ENCODE data around the gene CDX1. TPM values are rescaled to one million over a fixed set of nuclear protein-coding genes. Genes with fewer than 3 reads are reported as not detected.

The CDX1 gene
- total and polyA plus RNA-seq, 2 of the 8 experiments (the other 6 are each of a cell fraction or from before 2014, with no cell fraction given), result not detected

DNA sequence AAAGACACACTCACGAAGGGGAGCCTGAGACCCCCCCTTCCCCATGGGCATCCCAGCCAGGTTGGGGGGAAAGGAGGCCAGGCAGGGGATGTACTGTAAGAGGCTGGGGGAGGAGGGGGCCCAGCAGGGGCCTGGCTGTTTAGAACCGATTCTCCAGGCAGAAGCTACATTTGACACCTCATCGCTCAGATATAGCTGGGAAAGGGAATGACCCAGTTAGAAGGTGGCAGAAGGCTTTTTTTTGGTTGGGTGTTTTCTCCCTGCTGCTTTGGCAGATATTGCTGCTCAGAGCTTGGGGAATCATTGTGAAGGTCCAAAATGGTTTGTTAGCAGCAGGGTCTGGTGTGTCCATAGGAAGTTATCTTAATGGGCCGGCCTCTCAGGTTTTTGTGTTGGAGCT lies 6.0 kb downstream of the CDX1 start:
- no peak overlapping the region for H3K18ac ChIP-seq (ENCODE audit: extremely low read depth, low read length)
- no peak overlapping the region for H3K23ac ChIP-seq (ENCODE audit: insufficient read length)
- H4K5ac ChIP-seq (ENCODE audit: insufficient read length, low read depth, low read length), result no peak overlapping the region
- H3K27me3 ChIP-seq (replicated peaks in 1 of 4; ENCODE audit: control insufficient read depth in 3 of 4, extremely low read depth in 1 of 4, insufficient read depth in 3 of 4, low read length in 3 of 4), result peaks cover 27 to 48% (median 42%) of the 10 kb centered on the region in 4 experiments
- H3K14ac ChIP-seq (ENCODE audit: insufficient read length), result no peak overlapping the region
- no peaks in the 10 kb centered on the region for H3K9me3 ChIP-seq (ENCODE audit: insufficient read depth in 2 of 2, low read depth in 1 of 2, low read length in 1 of 2)
- no peak overlapping the region for H2BK20ac ChIP-seq (ENCODE audit: low read length)
- 83% methylated on average over 3 of the region's 4 CpGs; no CpG with 5 or more reads in 1 of the 2 experiments for WGBS, 2 experiments (ENCODE audit: extremely low coverage in 1 of 2, insufficient coverage in 1 of 2, insufficient read length in 1 of 2, insufficient replicate concordance in 2 of 2, low coverage in 1 of 2, low lambda C conversion rate in 2 of 2, missing lambda C conversion rate in 1 of 2)
- H2BK12ac ChIP-seq (ENCODE audit: low read depth, low read length), result no peak overlapping the region
- ChIA-PET CTCF (ENCODE audit: partially characterized antibody) (interaction anchor here (0.9 to 17.8 kb wide), 16 partner anchors 9 to 179 kb away, joined by 3 to 406 read pairs (median 8); partner anchors contain the start of genes ARSI, CDX1, PDGFRB and SLC6A7), POLR2A (ENCODE audit: partially characterized antibody) (interaction anchor here (1.0 kb wide), 1 partner anchor 42 kb away, joined by 5 read pairs; no protein-coding TSS in a partner anchor)
- no peak overlapping the region for H3K56ac ChIP-seq (replicated peaks; ENCODE audit: insufficient read length, low read depth, low read length)
- H2BK15ac ChIP-seq (ENCODE audit: low read length), result no peak overlapping the region
- no peak overlapping the region for H2BK5ac ChIP-seq (ENCODE audit: low read depth, low read length)
- H2BK120ac ChIP-seq (replicated peaks; ENCODE audit: low read depth, low read length), result no peak overlapping the region
- no peak overlapping the region for H4K91ac ChIP-seq (replicated peaks; ENCODE audit: insufficient read length, low read length)
- H3K4me2 ChIP-seq (ENCODE audit: insufficient read depth in 1 of 2, low read depth in 2 of 2, low read length in 2 of 2), result no peak overlapping the region
- H3K23me2 ChIP-seq (ENCODE audit: low read depth, low read length), result no peaks in the 10 kb centered on the region
- H3K79me1 ChIP-seq (ENCODE audit: low read depth, low read length), result no peaks in the 10 kb centered on the region; the same call in 1 of the 2 replicates
- no peak overlapping the region for H2AFZ ChIP-seq (ENCODE audit: low read length)
- no peak overlapping the region for H2AK5ac ChIP-seq (ENCODE audit: low read depth, low read length)
- H3K4ac ChIP-seq (replicated peaks; ENCODE audit: insufficient read length, low read depth, low read length), result no peak overlapping the region
- no peak overlapping the region for H4K8ac ChIP-seq (ENCODE audit: extremely low read depth, insufficient read depth, low read length)
- H3K4me3 ChIP-seq (ENCODE audit: extremely low read depth in 1 of 4, insufficient read depth in 2 of 4, low read depth in 3 of 4, low read length in 4 of 4), result no peak overlapping the region
- H4K20me1 ChIP-seq (replicated peaks in 1 of 2; ENCODE audit: control insufficient read depth in 1 of 2, insufficient read depth in 2 of 2, low read length in 2 of 2), result peaks cover 1 to 3% of the 10 kb centered on the region in 2 experiments
- no peaks in the 10 kb centered on the region for H3K79me2 ChIP-seq (ENCODE audit: control insufficient read depth in 1 of 2, insufficient read depth in 2 of 2, low read length in 2 of 2)
- FAIRE-seq, result no peak
- no peak for DNase-seq (ENCODE audit: low read depth in 1 of 2, low spot score in 2 of 2)
- H3K4me1 ChIP-seq (replicated peaks in 1 of 4; ENCODE audit: control insufficient read depth in 3 of 4, insufficient read depth in 4 of 4, low read length in 3 of 4), result peaks cover 0 to 3% (median under 1%) of the 10 kb centered on the region in 4 experiments; a peak in 4 of 7 replicates
- no peak overlapping the region for H3K27ac ChIP-seq (ENCODE audit: low read depth, low read length)
- no peak overlapping the region for H3K9ac ChIP-seq (replicated peaks in 1 of 4; ENCODE audit: extremely low read depth in 1 of 4, low read depth in 3 of 4, low read length in 3 of 4)
- TF ChIP-seq TAF7 (optimal IDR thresholded peaks at IDR 0.05; ENCODE audit: borderline replicate concordance, low read depth, low read length) (no peak), SP4 (IDR thresholded peaks at IDR 0.05; ENCODE audit: low read length) (no peak), EP300 (IDR thresholded peaks at IDR 0.05; ENCODE audit: borderline replicate concordance in 1 of 2, low read depth in 2 of 2, low read length in 2 of 2) (no peak), KDM5A (IDR thresholded peaks at IDR 0.05; ENCODE audit: low read length) (no peak), SIN3A (conservative IDR thresholded peaks at IDR 0.05 in 1 of 2, IDR thresholded peaks at IDR 0.05 in 1 of 2; ENCODE audit: low read depth in 1 of 2, low read length in 2 of 2) (no peak), RFX5 (IDR thresholded peaks at IDR 0.05; ENCODE audit: borderline replicate concordance, low read depth, low read length) (no peak), KDM1A (IDR thresholded peaks at IDR 0.05; ENCODE audit: borderline replicate concordance, low read length) (no peak), RBBP5 (IDR thresholded peaks at IDR 0.05; ENCODE audit: borderline replicate concordance, low read depth, low read length) (no peak), KDM4A (IDR thresholded peaks at IDR 0.05; ENCODE audit: low read depth, low read length, severe bottlenecking) (no peak), BACH1 (IDR thresholded peaks at IDR 0.05; ENCODE audit: low read length) (no peak), POU5F1 (IDR thresholded peaks at IDR 0.05; ENCODE audit: low read depth, low read length) (no peak), POLR2AphosphoS5 (IDR thresholded peaks at IDR 0.05; ENCODE audit: low read depth, low read length) (no peak), CHD2 (IDR thresholded peaks at IDR 0.05; ENCODE audit: low read length) (no peak)
- H3K36me3 ChIP-seq (ENCODE audit: control insufficient read depth in 2 of 4, insufficient read depth in 4 of 4, low read length in 3 of 4), result no peaks in the 10 kb centered on the region

Measured in H1 (cell line).